ENCODE results near the gene FAM120A.

The FAM120A gene

GRCh38 chr9:93582550-93582949, 131.1 kb downstream of the FAM120A start:
- DNase-seq (ENCODE audit: low read depth) = no peak
- TF ChIP-seq CTCF (conservative IDR thresholded peaks at IDR 0.05; ENCODE audit: low read length) = no peak

DNA sequence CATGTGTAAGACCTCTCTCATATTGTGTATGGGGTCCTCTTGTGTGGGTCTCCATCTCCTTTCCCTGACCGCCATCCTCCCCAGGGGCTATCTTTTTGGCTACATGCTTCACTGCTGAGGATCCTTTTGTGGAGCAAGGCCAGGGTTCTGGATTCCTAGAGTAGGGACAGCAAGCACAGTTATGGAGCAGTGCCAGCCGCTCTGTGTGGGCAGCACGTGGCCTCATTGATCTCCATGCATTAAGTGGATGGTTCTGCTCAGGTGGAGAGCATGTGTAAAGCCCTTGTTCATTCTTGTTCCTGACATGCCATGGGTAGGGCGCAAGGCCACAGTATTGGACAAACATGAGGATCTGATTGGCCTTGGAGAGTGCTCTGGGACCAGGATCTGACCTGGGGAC, 133.8 kb downstream of the FAM120A start:
- H3K4me3 ChIP-seq (ENCODE audit: low read length) = no peak overlapping the region
- DNase-seq (ENCODE audit: low read depth) = no peak
- TF ChIP-seq CTCF (conservative IDR thresholded peaks at IDR 0.05; ENCODE audit: low read length) = no peak

More at GRCh38 chr9:93582550-93582949, 131.1 kb downstream of the FAM120A start:
- no peak overlapping the region for H3K4me3 ChIP-seq (ENCODE audit: low read length)

- no peak for TF ChIP-seq CTCF (conservative IDR thresholded peaks at IDR 0.05; ENCODE audit: low read length)
- no peak overlapping the region for H3K4me3 ChIP-seq (ENCODE audit: low read length)
- no peak for DNase-seq (ENCODE audit: low read depth)
Observed at GRCh38 chr9:93585695-93586094, 134.2 kb downstream of the FAM120A start.

- H3K4me3 ChIP-seq (ENCODE audit: low read length) = no peak overlapping the region
- peak; percentile 33 for DNase-seq (ENCODE audit: low read depth)
- TF ChIP-seq CTCF (conservative IDR thresholded peaks at IDR 0.05; ENCODE audit: low read length) = no peak
Observed at GRCh38 chr9:93586290-93587057, 135.0 kb downstream of the FAM120A start.

GRCh38 chr9:93587284-93587650, 135.8 kb downstream of the FAM120A start:
- no peak for TF ChIP-seq CTCF (conservative IDR thresholded peaks at IDR 0.05; ENCODE audit: low read length)
- no peak for DNase-seq (ENCODE audit: low read depth)
- H3K4me3 ChIP-seq (ENCODE audit: low read length) = no peak overlapping the region

GRCh38 chr9:93587651-93588347, 136.3 kb downstream of the FAM120A start:
- no peak overlapping the region for H3K4me3 ChIP-seq (ENCODE audit: low read length)
- no peak for DNase-seq (ENCODE audit: low read depth)
- peak; percentile 29; the same call in 1 of the 2 replicates for TF ChIP-seq CTCF (conservative IDR thresholded peaks at IDR 0.05; ENCODE audit: low read length)
